Effector memory CD4-positive, alpha-beta T cell (primary cell): ENCODE data around the gene OR4C3.
A peak's percentile ranks its signal among the peaks of the same experiment; 100 is the strongest.
"Not testable (repeated sequence)": the region's sequence is repeated elsewhere in the genome, so short reads cannot be mapped to it uniquely, and the experiment has no call there.

ENCODE experiments used
- DNase-seq, 3 donors: peaks; one replicate each; pipeline ENCODE4 v3.0.0-alpha.2; 2020
- H3K27ac ChIP-seq: 2 replicates; pipeline ENCODE4 v1.7.0; 2013; ENCODE audit warnings: mild to moderate bottlenecking, low read length, moderate library complexity; ENCODE audit not compliant: insufficient read depth, poor library complexity, severe bottlenecking
- H3K27me3 ChIP-seq: replicated peaks from 2 replicates; pipeline ENCODE4 v1.7.0; 2013; ENCODE audit warnings: mild to moderate bottlenecking, low read length; ENCODE audit not compliant: insufficient read depth, control insufficient read depth, poor library complexity, severe bottlenecking
- H3K36me3 ChIP-seq: 2 replicates; pipeline ENCODE4 v1.7.0; 2013; ENCODE audit warnings: mild to moderate bottlenecking, low read length, moderate library complexity; ENCODE audit not compliant: control insufficient read depth, insufficient read depth
- H3K4me1 ChIP-seq: 2 replicates; pipeline ENCODE4 v1.7.0; 2013; ENCODE audit warnings: low read length, mild to moderate bottlenecking; ENCODE audit not compliant: control insufficient read depth, insufficient read depth, poor library complexity, severe bottlenecking
- H3K4me3 ChIP-seq: 2 replicates; pipeline ENCODE4 v1.7.0; 2013; ENCODE audit warnings: low read length, low read depth, mild to moderate bottlenecking; ENCODE audit not compliant: insufficient read depth, poor library complexity, severe bottlenecking
- H3K9me3 ChIP-seq: 2 replicates; pipeline ENCODE4 v1.7.0; 2013; ENCODE audit warnings: mild to moderate bottlenecking, low read length, moderate library complexity; ENCODE audit not compliant: control insufficient read depth
- total RNA-seq, 3 donors: gene quantifications; one replicate each; lab custom pipeline; 2026; lab: John Stamatoyannopoulos, UW

Gene OR4C3
- total RNA-seq: 0 reads per million in 3 donors

DNA sequence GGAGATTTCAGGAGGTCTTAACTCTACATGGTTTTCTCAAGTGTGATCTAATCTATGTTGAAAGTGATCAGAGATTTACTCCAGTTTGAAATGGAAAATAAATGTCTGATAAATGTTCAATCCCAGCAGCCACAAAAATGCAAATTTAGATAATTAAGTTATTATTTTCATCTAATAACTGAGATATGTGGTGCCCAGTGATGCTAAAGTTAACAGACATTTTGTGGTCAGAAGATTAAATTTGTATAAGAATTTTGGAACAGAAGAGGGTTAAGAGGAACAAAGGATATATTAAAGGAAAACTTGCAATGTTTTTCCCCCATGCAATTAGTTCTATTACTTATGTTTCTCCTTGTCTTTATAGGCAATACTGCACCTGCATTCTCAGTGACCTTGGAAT lies at the start of gene OR4C3:
Gene OR4C3, plus strand, starts transcription at position 301 of the 400 bp plus-strand sequence. CDS start 102 bp downstream, outside the sequence.
- not testable (repeated sequence) for H3K4me1 ChIP-seq, H3K9me3 ChIP-seq, H3K27me3 ChIP-seq, H3K4me3 ChIP-seq, DNase-seq, H3K27ac ChIP-seq, H3K36me3 ChIP-seq

DNA sequence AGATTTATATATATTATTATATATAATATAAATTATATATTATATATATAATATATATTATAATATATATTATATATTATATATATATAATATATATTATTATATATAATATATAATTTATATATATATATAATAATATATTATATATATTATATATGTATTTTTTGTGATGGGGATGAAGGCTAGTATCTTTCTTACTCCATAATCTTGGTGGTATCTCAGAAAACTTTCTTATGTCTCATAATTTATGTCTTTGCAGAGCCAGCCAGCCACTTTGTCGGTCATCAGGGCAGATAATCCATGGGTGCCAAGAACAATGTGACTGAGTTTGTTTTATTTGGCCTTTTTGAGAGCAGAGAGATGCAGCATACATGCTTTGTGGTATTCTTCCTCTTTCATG lies 18.8 kb upstream of the OR4C3 start, which contains the start of gene OR4S1:
Gene OR4S1, plus strand, starts transcription at position 301 of the 400 bp plus-strand sequence. Its CDS starts 0 bp downstream, at position 301.
- H3K4me3 ChIP-seq: no peak within 1 kb of the TSS
- H3K27me3 ChIP-seq: no peaks in the 10 kb centered on the region
- peaks cover 5% of the 10 kb centered on the region for H3K4me1 ChIP-seq
- DNase-seq: no peak
- peaks cover under 1% of the 10 kb centered on the region for H3K9me3 ChIP-seq
- no peaks in the 10 kb centered on the region for H3K36me3 ChIP-seq
- no peak within 1 kb of the TSS for H3K27ac ChIP-seq

DNA sequence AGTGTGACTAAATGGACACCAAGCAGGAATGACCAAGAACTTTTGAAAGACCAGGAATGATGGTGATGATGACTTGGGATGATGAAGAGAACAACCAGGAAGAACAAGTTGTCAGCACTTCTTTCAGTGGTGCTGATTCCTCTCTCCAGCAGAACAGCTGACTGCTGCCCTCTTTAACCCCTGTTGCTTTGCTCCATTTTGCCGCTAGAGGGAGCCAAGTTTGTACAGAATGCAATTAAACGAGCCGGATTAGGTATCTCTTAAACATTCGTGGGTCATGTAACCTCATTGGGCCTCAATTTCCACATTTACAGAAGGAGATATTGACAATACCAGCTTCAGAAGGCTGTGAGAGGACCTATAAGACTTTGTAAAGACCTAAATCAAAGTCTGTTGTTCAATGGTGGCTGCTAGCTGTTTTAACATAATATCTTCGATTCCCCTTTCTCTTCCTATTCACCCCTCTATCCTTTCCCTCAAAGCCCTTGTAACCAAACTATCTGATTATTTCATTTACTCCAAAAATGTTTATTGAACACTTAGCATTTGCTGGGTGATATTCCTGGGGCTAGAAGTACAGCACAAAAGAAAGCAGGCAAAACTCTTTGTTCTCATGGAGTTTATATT lies 16.8 kb upstream of the OR4C3 start:
- peaks cover 5% of the 10 kb centered on the region for H3K4me1 ChIP-seq
- no peak overlapping the region for H3K4me3 ChIP-seq
- H3K36me3 ChIP-seq: no peaks in the 10 kb centered on the region
- no peaks in the 10 kb centered on the region for H3K27me3 ChIP-seq
- H3K27ac ChIP-seq: no peak overlapping the region
- H3K9me3 ChIP-seq: no peaks in the 10 kb centered on the region
- peak; percentile 1 to 42 (median 18) for DNase-seq

DNA sequence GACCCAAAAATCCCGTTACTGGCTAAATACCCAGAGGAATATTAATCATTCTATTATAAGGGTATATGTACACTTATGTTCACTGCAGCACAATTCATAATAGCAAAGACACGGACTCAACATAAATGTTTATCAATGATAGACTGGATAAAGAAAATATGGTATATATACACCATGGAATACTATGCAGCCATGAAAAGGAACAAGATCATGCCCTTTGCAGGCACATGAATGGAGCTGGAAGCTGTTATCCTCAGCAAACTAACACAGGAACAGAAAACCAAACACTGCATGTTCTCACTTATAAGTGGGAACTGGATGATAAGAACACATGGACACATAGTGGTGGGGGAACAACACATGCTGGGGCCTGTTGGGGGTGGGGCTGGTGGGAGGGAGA lies 11.1 kb upstream of the OR4C3 start:
- not testable (repeated sequence) for H3K27ac ChIP-seq, H3K36me3 ChIP-seq, H3K27me3 ChIP-seq, DNase-seq, H3K4me3 ChIP-seq, H3K4me1 ChIP-seq, H3K9me3 ChIP-seq

DNA sequence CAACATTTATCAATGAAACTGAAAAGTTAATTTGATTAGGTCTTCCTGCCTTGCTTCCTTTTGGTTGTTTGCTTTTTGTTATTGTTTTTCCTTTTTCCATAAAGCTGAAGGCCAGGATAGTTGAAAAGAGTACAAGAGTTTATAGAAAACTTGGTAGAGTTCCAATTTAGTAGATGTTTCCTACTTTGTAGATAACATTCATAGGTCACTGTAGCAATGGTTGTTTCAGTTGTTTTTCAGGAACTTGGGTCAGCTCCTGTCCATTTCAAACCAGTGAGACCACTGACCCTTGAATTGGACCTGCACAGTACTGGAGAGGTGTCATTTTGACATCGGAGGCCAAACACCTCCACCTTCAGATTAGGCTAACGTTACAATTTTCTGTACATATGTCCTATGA lies 4.9 kb upstream of the OR4C3 start:
- not testable (repeated sequence) for H3K36me3 ChIP-seq, H3K27me3 ChIP-seq, H3K4me1 ChIP-seq, H3K4me3 ChIP-seq, H3K27ac ChIP-seq, DNase-seq, H3K9me3 ChIP-seq

DNA sequence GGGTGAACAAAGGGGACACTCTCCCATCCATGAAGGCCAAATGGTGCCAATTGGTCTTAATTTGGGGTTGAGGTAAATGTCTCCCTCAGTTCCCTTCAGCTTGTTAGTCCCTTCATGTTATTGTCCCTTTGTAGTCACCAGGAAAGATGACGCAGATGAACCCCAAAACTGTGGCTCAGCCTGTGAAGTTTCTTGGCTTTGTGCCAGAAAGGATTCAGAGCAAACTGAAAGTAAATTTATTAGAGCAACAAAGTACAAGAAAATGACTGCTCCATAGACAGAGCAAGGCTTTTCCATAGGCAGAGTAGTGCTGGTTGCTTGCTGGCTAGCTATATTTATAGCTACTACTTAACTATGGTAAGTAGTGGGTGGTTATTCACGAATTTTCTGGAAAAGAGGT lies 16.7 kb downstream of the OR4C3 start:
- DNase-seq: no peak

DNA sequence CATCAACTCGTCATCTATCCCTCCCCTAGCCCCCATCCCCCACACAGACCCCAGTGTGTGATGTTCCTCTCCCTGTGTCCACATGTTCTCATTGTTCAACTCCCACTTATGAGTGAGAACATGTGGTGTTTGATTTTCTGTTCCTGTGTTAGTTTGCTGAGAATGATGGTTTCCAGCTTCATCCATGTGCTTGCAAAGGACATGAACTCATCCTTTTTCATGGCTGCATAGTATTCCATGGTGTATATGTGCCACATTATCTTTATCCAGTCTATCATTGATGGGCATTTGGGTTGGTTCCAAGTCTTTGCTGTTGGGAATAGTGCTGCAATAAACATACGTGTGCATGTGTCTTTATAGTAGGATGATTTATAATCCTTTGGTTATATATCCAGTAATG lies 17.8 kb downstream of the OR4C3 start:
- not testable (repeated sequence) for H3K36me3 ChIP-seq, H3K27ac ChIP-seq

More for the DNA sequence above, 16.7 kb downstream of the OR4C3 start:
- Histone ChIP-seq H3K36me3 (no peaks in the 10 kb centered on the region), H3K27ac (no peak overlapping the region), H3K4me1 (peaks cover 4% of the 10 kb centered on the region), H3K27me3 (no peaks in the 10 kb centered on the region), H3K9me3 (no peaks in the 10 kb centered on the region), H3K4me3 (no peak overlapping the region)

DNA sequence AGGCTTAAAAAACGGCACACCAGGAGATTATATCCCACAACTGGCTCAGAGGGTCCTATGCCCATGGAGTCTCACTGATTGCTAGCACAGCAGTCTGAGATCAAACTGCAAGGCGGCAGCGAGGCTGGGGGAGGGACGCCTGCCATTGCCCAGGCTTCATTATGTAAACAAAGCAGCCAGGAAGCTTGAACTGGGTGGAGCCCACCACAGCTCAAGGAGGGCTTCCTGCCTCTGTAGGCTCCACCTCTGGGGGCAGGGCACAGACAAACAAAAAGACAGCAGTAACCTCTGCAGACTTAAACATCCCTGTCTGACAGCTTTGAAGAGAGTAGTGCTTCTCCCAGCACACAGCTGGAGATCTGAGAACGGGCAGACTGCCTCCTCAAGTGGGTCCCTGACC lies 21.6 kb downstream of the OR4C3 start:
- H3K4me3 ChIP-seq, H3K36me3 ChIP-seq, H3K4me1 ChIP-seq, DNase-seq, H3K27me3 ChIP-seq, H3K9me3 ChIP-seq, H3K27ac ChIP-seq: not testable (repeated sequence)

More for the DNA sequence above, 17.8 kb downstream of the OR4C3 start:
- not testable (repeated sequence) for H3K4me1 ChIP-seq, H3K9me3 ChIP-seq, H3K4me3 ChIP-seq, DNase-seq, H3K27me3 ChIP-seq

DNA sequence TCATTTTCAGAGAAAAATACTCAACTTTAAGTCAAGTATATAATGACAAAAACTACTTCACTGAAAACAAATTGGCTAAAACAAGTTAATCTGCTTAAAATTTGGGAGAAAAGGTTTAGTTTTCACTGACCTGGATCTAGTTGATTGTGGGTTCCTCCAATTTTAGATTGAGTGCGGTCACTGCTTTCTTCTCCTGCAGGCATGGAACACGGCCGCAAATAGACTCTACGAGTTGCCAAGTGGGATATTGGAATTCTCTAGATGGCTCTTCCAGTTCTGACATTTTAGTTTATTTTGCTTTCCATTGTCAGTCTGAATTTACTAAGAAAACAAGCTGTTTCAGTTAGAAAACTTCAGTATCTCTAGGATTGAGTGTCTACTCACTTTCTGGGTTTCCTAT lies 29.3 kb downstream of the OR4C3 start:
- no peaks in the 10 kb centered on the region for H3K9me3 ChIP-seq
- no peak for DNase-seq
- H3K27me3 ChIP-seq: no peaks in the 10 kb centered on the region

DNA sequence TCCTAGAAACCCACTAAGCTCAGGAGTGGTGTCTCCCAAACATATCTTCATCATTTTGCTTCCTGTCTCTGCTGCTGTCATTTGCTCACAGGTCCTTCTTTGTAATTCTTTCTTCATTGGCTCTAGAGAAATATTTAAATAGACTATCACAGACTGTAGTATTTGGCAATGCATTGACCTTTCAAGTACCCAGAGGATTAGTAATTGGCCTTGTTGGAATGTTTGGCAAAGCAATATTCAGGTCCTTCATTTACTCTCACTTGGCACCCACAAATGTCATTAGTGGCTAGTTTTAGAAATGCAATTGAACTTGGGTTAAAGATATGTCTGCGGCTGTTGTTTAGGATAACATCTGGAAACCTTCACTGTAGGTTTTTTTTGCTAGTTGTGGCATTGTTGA lies 30.0 kb downstream of the OR4C3 start:
- no peak overlapping the region for H3K4me3 ChIP-seq
- no peaks in the 10 kb centered on the region for H3K27me3 ChIP-seq
- no peaks in the 10 kb centered on the region for H3K4me1 ChIP-seq
- H3K27ac ChIP-seq: no peak overlapping the region
- H3K36me3 ChIP-seq: no peaks in the 10 kb centered on the region
- H3K9me3 ChIP-seq: no peaks in the 10 kb centered on the region
- no peak for DNase-seq

More for the DNA sequence above, 29.3 kb downstream of the OR4C3 start:
- Histone ChIP-seq H3K4me1 (no peaks in the 10 kb centered on the region), H3K4me3 (no peak overlapping the region), H3K36me3 (no peaks in the 10 kb centered on the region), H3K27ac (no peak overlapping the region)
